Tibial nerve (tissue), 4 donors: ENCODE data around the gene HPRT1. TPM values are rescaled to one million over a fixed set of nuclear protein-coding genes. Genes with fewer than 3 reads are reported as not detected.

ENCODE experiments used
- DNase-seq, 2 donors: peaks; one replicate each; pipeline ENCODE4 v3.0.0-alpha.2; 2019; ENCODE audit warnings: low spot score in 2 of 2
- H3K27ac ChIP-seq, 4 donors: fragments of 200-600 bp; sonication (generic) in 3 of 4; one replicate each; pipeline ENCODE4 v1.5.1; 2017 to 2019; ENCODE audit warnings: mild to moderate bottlenecking in 1 of 4
- H3K27me3 ChIP-seq, 2 donors: fragments of 200-600 bp; sonication (generic) in 1 of 2; one replicate each; pipeline versions ENCODE4 v1.5.1 to v1.6.0; 2017 to 2019
- H3K36me3 ChIP-seq, 3 donors: fragments of 200-600 bp; sonication (generic); one replicate each; pipeline ENCODE4 v1.5.1; 2018 to 2019
- H3K4me1 ChIP-seq, 4 donors: fragments of 200-600 bp; sonication (generic) in 3 of 4; one replicate each; pipeline ENCODE4 v1.5.1; 2017 to 2019
- H3K4me3 ChIP-seq, 4 donors: fragments of 200-600 bp; sonication (generic) in 3 of 4; one replicate each; pipeline ENCODE4 v1.5.1; 2017 to 2019; ENCODE audit warnings: mild to moderate bottlenecking in 1 of 4, moderate library complexity in 1 of 4
- H3K9me3 ChIP-seq, 4 donors: fragments of 200-600 bp; sonication (generic) in 3 of 4; one replicate each; pipeline ENCODE4 v1.5.1; 2017 to 2019
- CTCF ChIP-seq, 5 experiments: fragments of 200-600 bp in 3 of 5; fragments of 450-650 bp in 2 of 5; sonication (generic) in 3 of 5; IDR thresholded peaks; one replicate each; pipeline ENCODE4 v1.5.1; 2016 to 2019; ENCODE audit warnings: antibody characterized with exemption in 5 of 5, mild to moderate bottlenecking in 3 of 5, moderate library complexity in 2 of 5
- EP300 ChIP-seq, 2 donors: sonication (generic); formaldehyde crosslinking; IDR thresholded peaks; one replicate each; pipeline ENCODE4 v1.6.1; 2017; ENCODE audit warnings: antibody characterized with exemption in 2 of 2, mild to moderate bottlenecking in 1 of 2
- POLR2A ChIP-seq, 2 donors: fragments of 450-650 bp; IDR thresholded peaks; one replicate each; pipeline ENCODE4 v1.6.1; 2017; ENCODE audit warnings: antibody characterized with exemption in 2 of 2, mild to moderate bottlenecking in 2 of 2, moderate library complexity in 2 of 2
- WGBS, 2 donors: methylation state at CpG; one replicate each; pipeline ENCODE4 v1.1.5; 2018; 5-methylcytosine and 5-hydroxymethylcytosine counted together
- total RNA-seq, 4 donors: library from RNA; depleted of rRNA; stranded (reverse); fragments of >200 nt; gene quantifications; one replicate each; pipeline ENCODE4 v1.1.0, GENCODE V29; 2016

HPRT1 gene
- total RNA-seq, 4 donors from 2014 or later: 4.1 to 35.6 (median 9.7) TPM

DNA sequence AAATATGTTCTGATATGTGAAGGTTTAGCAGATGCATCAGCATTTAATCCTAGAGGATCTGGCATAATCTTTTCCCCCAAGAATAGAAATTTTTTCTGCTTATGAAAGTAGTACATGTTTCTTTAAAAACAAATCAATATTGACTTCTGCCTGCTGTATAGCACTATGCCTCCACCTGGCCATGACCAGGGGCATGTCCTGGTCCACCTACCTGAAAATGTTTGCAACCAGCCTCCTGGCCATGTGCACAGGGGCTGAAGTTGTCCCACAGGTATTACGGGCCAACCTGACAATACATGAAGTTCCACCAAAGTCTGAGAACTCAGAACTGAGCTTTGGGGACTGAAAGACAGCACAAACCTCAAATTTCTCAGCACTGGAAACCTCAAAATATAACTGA is 10.0 kb downstream of the HPRT1 start:
- no peaks in the 10 kb centered on the region for H3K27me3 ChIP-seq
- TF ChIP-seq CTCF (IDR thresholded peaks at IDR 0.05): no peak
- TF ChIP-seq POLR2A (IDR thresholded peaks at IDR 0.05): no peak
- no peak for TF ChIP-seq EP300 (IDR thresholded peaks at IDR 0.05)
- no peak for DNase-seq
- H3K9me3 ChIP-seq: no peaks in the 10 kb centered on the region
- H3K36me3 ChIP-seq: no peaks in the 10 kb centered on the region
- no peak overlapping the region for H3K27ac ChIP-seq
- WGBS, 2 donors: 88 to 100% methylated on average over 1 of the region's 1 CpG
- H3K4me1 ChIP-seq: no peaks in the 10 kb centered on the region
- H3K4me3 ChIP-seq: no peak overlapping the region

GRCh38 chrX:134472041-134472440 is 12.1 kb downstream of the HPRT1 start:
- Histone ChIP-seq H3K4me1 (no peaks in the 10 kb centered on the region), H3K9me3 (no peaks in the 10 kb centered on the region), H3K27ac (no peak overlapping the region), H3K27me3 (no peaks in the 10 kb centered on the region), H3K4me3 (no peak overlapping the region), H3K36me3 (no peaks in the 10 kb centered on the region)
- WGBS, 2 donors: 95 to 96% methylated on average over 6 of the region's 6 CpGs
- no peak for DNase-seq
- TF ChIP-seq CTCF (IDR thresholded peaks at IDR 0.05) (no peak), EP300 (IDR thresholded peaks at IDR 0.05) (no peak), POLR2A (IDR thresholded peaks at IDR 0.05) (no peak)

- Histone ChIP-seq H3K4me3 (no peak overlapping the region), H3K36me3 (no peaks in the 10 kb centered on the region), H3K4me1 (no peaks in the 10 kb centered on the region), H3K27ac (no peak overlapping the region), H3K27me3 (no peaks in the 10 kb centered on the region), H3K9me3 (no peaks in the 10 kb centered on the region)
- WGBS, 2 donors: 77% methylated on average over 1 of the region's 1 CpG
- TF ChIP-seq EP300 (IDR thresholded peaks at IDR 0.05) (no peak), POLR2A (IDR thresholded peaks at IDR 0.05) (no peak), CTCF (IDR thresholded peaks at IDR 0.05) (no peak)
- DNase-seq: no peak
These were observed 16.3 kb downstream of the HPRT1 start for GRCh38 chrX:134476284-134476683.

DNA sequence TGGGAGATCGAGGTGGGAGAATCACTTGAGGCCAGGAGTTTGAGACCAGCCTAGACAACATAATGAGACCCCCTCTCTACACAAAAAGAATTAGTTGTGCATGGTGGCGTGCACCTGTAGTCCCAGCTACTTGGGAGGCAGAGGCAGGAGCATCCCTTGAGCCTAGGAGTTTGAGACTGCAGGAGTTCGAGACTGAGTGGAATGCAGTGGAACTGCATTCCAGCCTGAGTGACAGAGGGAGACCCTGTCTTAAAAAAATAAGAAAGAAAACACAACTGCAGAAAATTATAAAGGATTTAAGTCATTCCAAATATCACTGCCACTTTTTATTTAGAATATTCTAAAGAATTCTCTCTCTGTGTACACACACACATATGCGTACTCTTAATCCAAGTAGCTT is 18.4 kb downstream of the HPRT1 start:
- Histone ChIP-seq H3K27ac (no peak overlapping the region), H3K27me3 (no peaks in the 10 kb centered on the region), H3K4me1 (no peaks in the 10 kb centered on the region), H3K4me3 (no peak overlapping the region), H3K36me3 (no peaks in the 10 kb centered on the region), H3K9me3 (no peaks in the 10 kb centered on the region)
- TF ChIP-seq POLR2A (IDR thresholded peaks at IDR 0.05) (no peak), EP300 (IDR thresholded peaks at IDR 0.05) (no peak), CTCF (IDR thresholded peaks at IDR 0.05) (no peak)
- 84 to 96% methylated on average over 4 of the region's 4 CpGs for WGBS, 2 donors
- no peak for DNase-seq

DNA sequence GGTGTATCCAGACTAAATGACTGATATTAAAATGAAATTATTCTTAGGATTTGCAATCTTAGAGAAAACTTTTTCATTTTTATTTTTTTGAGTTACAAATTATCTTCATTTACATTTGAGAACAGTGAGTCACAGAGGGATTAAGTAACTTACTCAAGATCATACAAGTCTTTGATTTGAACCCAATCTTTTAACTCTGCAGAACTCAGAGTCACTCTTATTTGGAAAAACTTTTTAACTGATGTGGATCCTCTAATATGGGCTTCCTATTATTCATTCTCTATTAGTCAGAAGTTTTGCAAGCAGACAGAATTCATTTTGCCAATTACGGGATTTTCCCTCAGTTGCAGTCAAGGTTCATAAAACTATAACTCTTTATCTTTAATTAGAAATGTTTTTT is 20.1 kb downstream of the HPRT1 start:
- TF ChIP-seq CTCF (IDR thresholded peaks at IDR 0.05) (no peak), POLR2A (IDR thresholded peaks at IDR 0.05) (no peak), EP300 (IDR thresholded peaks at IDR 0.05) (no peak)
- Histone ChIP-seq H3K27me3 (no peaks in the 10 kb centered on the region), H3K4me3 (no peak overlapping the region), H3K9me3 (no peaks in the 10 kb centered on the region), H3K36me3 (no peaks in the 10 kb centered on the region), H3K27ac (no peak overlapping the region), H3K4me1 (no peaks in the 10 kb centered on the region)
- DNase-seq: no peak
- 64 to 71% methylated on average over 1 of the region's 1 CpG for WGBS, 2 donors
